Mesendoderm (in vitro differentiated cells): ENCODE results near the gene MAP3K1.
A peak's percentile ranks its signal among the peaks of the same experiment; 100 is the strongest.

Experiments used
- DNase-seq: peaks from one replicate; pipeline ENCODE4 v3.0.0; 2013
- H2AK5ac ChIP-seq: 2 replicates; pipeline ENCODE4 v1.6.1; 2013; ENCODE audit warnings: low read length, inconsistent platforms
- H2BK120ac ChIP-seq: 2 replicates; pipeline ENCODE4 v1.6.1; 2013; ENCODE audit warnings: low read depth, mild to moderate bottlenecking, low read length, moderate library complexity, mixed read lengths
- H2BK15ac ChIP-seq: replicated peaks from 2 replicates; pipeline ENCODE4 v1.6.1; 2013; ENCODE audit warnings: low read depth, mild to moderate bottlenecking, moderate library complexity
- H2BK5ac ChIP-seq: 2 replicates; pipeline ENCODE4 v1.6.1; 2013; ENCODE audit warnings: low read length, inconsistent platforms
- H3K18ac ChIP-seq: 2 replicates; pipeline ENCODE4 v1.6.1; 2013; ENCODE audit warnings: mild to moderate bottlenecking, low read length, mixed read lengths
- H3K23ac ChIP-seq: one replicate; pipeline ENCODE4 v1.6.1; 2013; ENCODE audit warnings: low read length
- H3K27ac ChIP-seq: 2 replicates; pipeline ENCODE4 v1.5.1; 2013; ENCODE audit warnings: low read depth, mild to moderate bottlenecking, inconsistent platforms, low read length, moderate library complexity
- H3K27me3 ChIP-seq: 2 replicates; pipeline ENCODE4 v1.6.1; 2013; ENCODE audit warnings: low read length, control low read depth, mild to moderate bottlenecking, inconsistent platforms; ENCODE audit not compliant: insufficient read depth, poor library complexity
- H3K36me3 ChIP-seq: 2 replicates; pipeline ENCODE4 v1.6.1; 2013; ENCODE audit warnings: low read length, inconsistent platforms; ENCODE audit not compliant: control insufficient read depth, insufficient read depth
- H3K4ac ChIP-seq: one replicate; pipeline ENCODE4 v1.6.1; 2013; ENCODE audit warnings: low read depth, mild to moderate bottlenecking, low read length, moderate library complexity
- H3K4me1 ChIP-seq: 2 replicates; pipeline ENCODE4 v1.6.1; 2013; ENCODE audit warnings: low read depth, low read length, inconsistent platforms; ENCODE audit not compliant: control insufficient read depth
- H3K4me2 ChIP-seq: 2 replicates; pipeline ENCODE4 v1.6.1; 2013; ENCODE audit warnings: low read length
- H3K4me3 ChIP-seq: 2 replicates; pipeline ENCODE4 v1.5.1; 2013; ENCODE audit warnings: mild to moderate bottlenecking, low read length
- H3K56ac ChIP-seq: one replicate; pipeline ENCODE4 v1.6.1; 2013; ENCODE audit warnings: low read length
- H3K79me1 ChIP-seq: 2 replicates; pipeline ENCODE4 v1.6.1; 2013; ENCODE audit warnings: low read length, inconsistent platforms
- H3K79me2 ChIP-seq: 2 replicates; pipeline ENCODE4 v1.6.1; 2013; ENCODE audit warnings: mild to moderate bottlenecking, low read length; ENCODE audit not compliant: control insufficient read depth, insufficient read depth
- H3K9ac ChIP-seq: 2 replicates; pipeline ENCODE4 v1.6.1; 2013; ENCODE audit warnings: low read length, inconsistent platforms
- H4K5ac ChIP-seq: one replicate; pipeline ENCODE4 v1.6.1; 2013; ENCODE audit warnings: low read length
- H4K8ac ChIP-seq: one replicate; pipeline ENCODE4 v1.6.1; 2013; ENCODE audit warnings: low read depth, mild to moderate bottlenecking, control low read depth, low read length, moderate library complexity
- WGBS: extraction: QIAGEN DNeasy Blood & Tissue Kit; methylation state at CpG from one replicate; pipeline ENCODE4 v1.1.7; 2013; ENCODE audit warnings: low lambda C conversion rate, missing lambda C conversion rate; ENCODE audit not compliant: insufficient coverage; ENCODE audit errors: extremely low coverage; 5-methylcytosine and 5-hydroxymethylcytosine counted together

Gene MAP3K1

DNA sequence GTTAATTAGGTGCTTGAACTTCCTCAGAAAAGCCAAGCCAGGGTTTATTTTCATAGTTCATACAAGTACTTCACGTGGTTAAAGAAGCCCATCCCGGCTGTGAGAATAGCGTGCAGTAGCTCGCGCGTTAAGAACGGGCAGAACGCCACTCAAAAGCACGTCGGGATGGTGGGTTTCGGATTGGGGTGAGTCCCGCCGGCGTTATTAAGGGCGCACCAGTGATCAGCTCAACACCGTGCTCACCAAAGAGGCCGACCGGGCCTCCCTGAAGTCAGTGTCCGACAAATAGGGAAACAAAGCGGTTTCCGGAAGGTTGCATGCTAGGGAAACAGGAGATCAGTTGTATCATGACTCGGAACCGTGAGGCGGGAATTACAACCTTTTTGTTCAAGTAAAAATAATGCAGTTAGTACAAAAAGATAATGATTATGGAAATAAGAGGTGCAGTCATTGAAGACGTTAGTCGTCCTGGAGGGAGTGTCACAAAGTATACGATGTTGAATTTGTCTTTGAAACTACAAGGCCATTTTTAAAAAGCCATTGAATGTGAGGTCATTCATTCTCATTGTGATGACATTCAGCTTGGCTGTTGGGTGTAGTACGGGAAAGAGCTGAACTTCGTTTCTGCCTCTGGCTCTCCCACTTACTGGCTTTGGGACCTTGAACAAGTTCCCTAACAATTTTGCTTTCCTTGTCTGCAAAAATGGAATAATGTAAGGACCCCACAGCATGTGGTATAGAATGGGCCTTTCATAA, 95.0 kb downstream of the MAP3K1 start:
- Histone ChIP-seq H3K27ac (peak overlapping the region; percentile 55), H3K79me1 (no peaks in the 10 kb centered on the region), H3K9ac (peak overlapping the region; percentile 90), H3K4me3 (peak overlapping the region; percentile 52), H3K4ac (peak overlapping the region; percentile 85), H3K18ac (peak overlapping the region; percentile 82), H3K4me2 (peak overlapping the region; percentile 47), H3K27me3 (no peaks in the 10 kb centered on the region), H4K5ac (peak overlapping the region; percentile 53), H2AK5ac (no peak overlapping the region), H2BK15ac (no peak overlapping the region), H3K23ac (no peak overlapping the region), H3K4me1 (peaks cover 2% of the 10 kb centered on the region), H2BK5ac (peak overlapping the region; percentile 1), H4K8ac (no peak overlapping the region), H2BK120ac (no peak overlapping the region), H3K56ac (peak overlapping the region; percentile 85), H3K36me3 (no peaks in the 10 kb centered on the region), H3K79me2 (no peaks in the 10 kb centered on the region)
- peak; percentile 60 for DNase-seq
- no CpG with 5 or more reads among the region's 29 CpGs for WGBS

- no peaks in the 10 kb centered on the region for H3K79me2 ChIP-seq
- H3K23ac ChIP-seq = no peak overlapping the region
- no peak overlapping the region for H3K4me3 ChIP-seq
- no peaks in the 10 kb centered on the region for H3K27me3 ChIP-seq
- H3K9ac ChIP-seq = no peak overlapping the region
- no peak overlapping the region for H2BK120ac ChIP-seq
- H3K4ac ChIP-seq = no peak overlapping the region
- no peak overlapping the region for H3K56ac ChIP-seq
- H3K36me3 ChIP-seq = no peaks in the 10 kb centered on the region
- H3K79me1 ChIP-seq = no peaks in the 10 kb centered on the region
- no peak overlapping the region for H3K18ac ChIP-seq
- no peak overlapping the region for H4K8ac ChIP-seq
- no peak overlapping the region for H2BK5ac ChIP-seq
- no peak overlapping the region for H2AK5ac ChIP-seq
- H3K4me1 ChIP-seq = peaks cover 2% of the 10 kb centered on the region
- H2BK15ac ChIP-seq = no peak overlapping the region
- H3K27ac ChIP-seq = no peak overlapping the region
- no peak for DNase-seq
- H3K4me2 ChIP-seq = no peak overlapping the region
- WGBS = no CpG with 5 or more reads among the region's 3 CpGs
- no peak overlapping the region for H4K5ac ChIP-seq
Observed at GRCh38 chr5:56913766-56914165, 98.4 kb downstream of the MAP3K1 start.

- Histone ChIP-seq H3K4me2 (no peak overlapping the region), H3K9ac (no peak overlapping the region)
- DNase-seq = no peak
Observed at GRCh38 chr5:56914678-56915077, 99.3 kb downstream of the MAP3K1 start.

DNA sequence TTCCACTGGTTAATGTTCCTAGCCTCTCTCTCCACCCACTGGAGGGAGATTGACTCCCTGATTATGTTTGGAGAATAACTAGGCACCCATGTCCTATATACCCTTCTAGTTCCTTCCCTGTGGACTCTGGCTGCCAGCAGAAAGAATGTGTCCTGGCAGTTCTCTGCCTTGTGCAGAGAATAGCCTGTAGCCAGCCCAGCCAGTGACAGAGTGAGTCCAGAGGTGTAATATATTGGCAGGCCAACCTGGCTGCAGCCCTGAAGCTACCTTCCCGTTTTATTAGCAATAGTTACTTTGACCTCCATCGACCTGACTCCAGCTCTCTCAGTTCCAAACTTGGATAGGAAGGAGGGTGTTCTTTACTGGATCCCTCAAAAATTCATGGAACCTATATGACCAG, 102.2 kb downstream of the MAP3K1 start:
- peaks cover 3% of the 10 kb centered on the region for H3K36me3 ChIP-seq
- no peaks in the 10 kb centered on the region for H3K4me1 ChIP-seq
- H3K27ac ChIP-seq = no peak overlapping the region

More at GRCh38 chr5:56914678-56915077, 99.3 kb downstream of the MAP3K1 start:
- Histone ChIP-seq H4K5ac (no peak overlapping the region), H3K23ac (no peak overlapping the region), H2BK15ac (no peak overlapping the region), H3K27ac (no peak overlapping the region), H2BK5ac (no peak overlapping the region), H4K8ac (no peak overlapping the region), H3K18ac (no peak overlapping the region), H2AK5ac (no peak overlapping the region), H2BK120ac (no peak overlapping the region), H3K79me1 (no peaks in the 10 kb centered on the region), H3K4ac (no peak overlapping the region), H3K4me3 (no peak overlapping the region), H3K27me3 (no peaks in the 10 kb centered on the region), H3K79me2 (no peaks in the 10 kb centered on the region), H3K56ac (no peak overlapping the region), H3K36me3 (no peaks in the 10 kb centered on the region), H3K4me1 (peaks cover 2% of the 10 kb centered on the region)
- WGBS = no CpG with 5 or more reads among the region's 2 CpGs

DNA sequence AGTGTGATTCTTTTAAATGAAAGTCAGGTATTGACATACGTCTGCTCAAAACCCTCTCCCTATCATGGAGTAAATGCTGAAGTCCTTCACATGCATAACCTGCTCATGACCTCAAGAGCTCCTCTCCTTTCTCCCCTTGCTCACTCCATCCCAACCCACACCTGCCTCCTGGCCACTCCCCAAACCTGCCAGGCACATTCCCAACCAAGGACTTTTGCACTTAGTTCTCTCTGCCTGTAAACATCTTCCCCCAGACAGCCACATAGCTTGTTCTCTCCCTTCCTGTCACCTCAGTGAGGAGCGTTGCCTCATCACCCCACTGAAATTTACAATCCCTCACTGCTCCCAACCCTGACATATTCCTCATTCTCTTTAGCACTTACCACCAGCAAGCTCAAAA, 102.7 kb downstream of the MAP3K1 start:
- no peak overlapping the region for H3K4me2 ChIP-seq
- H3K4me1 ChIP-seq = no peaks in the 10 kb centered on the region
- H3K56ac ChIP-seq = no peak overlapping the region
- DNase-seq = peak; percentile 34
- no peak overlapping the region for H3K18ac ChIP-seq
- H3K27ac ChIP-seq = no peak overlapping the region
- no peak overlapping the region for H2BK5ac ChIP-seq
- no peaks in the 10 kb centered on the region for H3K79me1 ChIP-seq
- H3K4ac ChIP-seq = no peak overlapping the region
- H4K8ac ChIP-seq = no peak overlapping the region
- no peak overlapping the region for H2BK120ac ChIP-seq
- no peak overlapping the region for H3K9ac ChIP-seq
- H3K27me3 ChIP-seq = no peaks in the 10 kb centered on the region
- H2BK15ac ChIP-seq = no peak overlapping the region
- H4K5ac ChIP-seq = no peak overlapping the region
- no peak overlapping the region for H3K23ac ChIP-seq
- no peak overlapping the region for H2AK5ac ChIP-seq
- no CpG with 5 or more reads among the region's 2 CpGs for WGBS
- H3K4me3 ChIP-seq = no peak overlapping the region
- no peaks in the 10 kb centered on the region for H3K79me2 ChIP-seq
- peaks cover 7% of the 10 kb centered on the region for H3K36me3 ChIP-seq

More for the DNA sequence above, 102.2 kb downstream of the MAP3K1 start:
- no CpG with 5 or more reads among the region's 2 CpGs for WGBS
- DNase-seq = no peak
- no peaks in the 10 kb centered on the region for H3K27me3 ChIP-seq
- no peak overlapping the region for H3K9ac ChIP-seq
- no peak overlapping the region for H2AK5ac ChIP-seq
- H3K4ac ChIP-seq = no peak overlapping the region
- H3K18ac ChIP-seq = no peak overlapping the region
- H2BK120ac ChIP-seq = no peak overlapping the region
- no peak overlapping the region for H2BK5ac ChIP-seq
- H3K79me1 ChIP-seq = no peaks in the 10 kb centered on the region
- no peak overlapping the region for H2BK15ac ChIP-seq
- no peak overlapping the region for H3K4me2 ChIP-seq
- H4K5ac ChIP-seq = no peak overlapping the region
- H4K8ac ChIP-seq = no peak overlapping the region
- no peak overlapping the region for H3K56ac ChIP-seq
- no peaks in the 10 kb centered on the region for H3K79me2 ChIP-seq
- no peak overlapping the region for H3K23ac ChIP-seq
- H3K4me3 ChIP-seq = no peak overlapping the region
